ENCODE measurements around the gene PRDX2. TPM values are rescaled to one million over a fixed set of nuclear protein-coding genes. Genes with fewer than 3 reads are reported as not detected.

Gene PRDX2
- total and polyA plus RNA-seq, 10 of the 15 experiments (the other 5 are each of a cell fraction or from before 2014, with no cell fraction given) = 93.0 to 812 (median 344) TPM

- peak; percentile 71 for TF ChIP-seq USF1 (IDR thresholded peaks at IDR 0.05; ENCODE audit: borderline replicate concordance, extremely low read length, insufficient read depth, low read depth, low read length)
- TF ChIP-seq ESRRA (IDR thresholded peaks at IDR 0.05; ENCODE audit: low read length) = peak; percentile 14; the same call in 1 of the 2 replicates
- no peak for TF ChIP-seq ZNF274 (IDR thresholded peaks at IDR 0.05; ENCODE audit: insufficient read depth, insufficient read length)
- no peak for TF ChIP-seq JUND (IDR thresholded peaks at IDR 0.05; ENCODE audit: low read depth, low read length)
- peak; percentile 47; the same call in 1 of the 2 replicates for TF ChIP-seq SMARCA5 (IDR thresholded peaks at IDR 0.05)
- TF ChIP-seq ATF7 (IDR thresholded peaks at IDR 0.05; ENCODE audit: low read depth) = no peak
Observed at GRCh38 chr19:12792051-12792852, 9.3 kb downstream of the PRDX2 start (continued).

DNA sequence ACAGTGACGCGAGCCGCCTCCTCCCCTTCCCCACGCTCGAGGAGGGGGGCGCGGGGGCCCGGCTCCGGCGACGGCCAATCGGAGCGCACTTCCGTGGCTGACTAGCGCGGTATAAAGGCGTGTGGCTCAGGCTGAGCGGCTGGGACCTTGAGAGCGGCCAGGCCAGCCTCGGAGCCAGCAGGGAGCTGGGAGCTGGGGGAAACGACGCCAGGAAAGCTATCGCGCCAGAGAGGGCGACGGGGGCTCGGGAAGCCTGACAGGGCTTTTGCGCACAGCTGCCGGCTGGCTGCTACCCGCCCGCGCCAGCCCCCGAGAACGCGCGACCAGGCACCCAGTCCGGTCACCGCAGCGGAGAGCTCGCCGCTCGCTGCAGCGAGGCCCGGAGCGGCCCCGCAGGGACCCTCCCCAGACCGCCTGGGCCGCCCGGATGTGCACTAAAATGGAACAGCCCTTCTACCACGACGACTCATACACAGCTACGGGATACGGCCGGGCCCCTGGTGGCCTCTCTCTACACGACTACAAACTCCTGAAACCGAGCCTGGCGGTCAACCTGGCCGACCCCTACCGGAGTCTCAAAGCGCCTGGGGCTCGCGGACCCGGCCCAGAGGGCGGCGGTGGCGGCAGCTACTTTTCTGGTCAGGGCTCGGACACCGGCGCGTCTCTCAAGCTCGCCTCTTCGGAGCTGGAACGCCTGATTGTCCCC is 10.1 kb downstream of the PRDX2 start, which contains the start of gene JUNB:
TSS of gene JUNB (plus strand) at position 142 of the 706 bp plus-strand sequence. CDS start at position 428, 286 bp downstream.
- no peaks in the 10 kb centered on the region for H3K27me3 ChIP-seq (replicated peaks in 1 of 2; ENCODE audit: control insufficient read depth in 2 of 2, insufficient read depth in 2 of 2, low read length in 1 of 2)
- H3K79me2 ChIP-seq (ENCODE audit: control insufficient read depth, insufficient read depth, low read length) = peaks cover 42% of the 10 kb centered on the region
- RAD21 ChIA-PET (ENCODE audit: unreplicated experiment) = interaction anchor here (0.9 to 11.4 kb wide), 5 partner anchors 9 to 57 kb away, joined by 3 to 303 read pairs (median 4); partner anchors contain the start of genes HOOK2 and TRIR
- CTCF ChIA-PET = interaction anchor here (0.8 to 12.9 kb wide), 5 partner anchors 14 to 1410 kb away, joined by 4 to 537 read pairs (median 5); partner anchors contain the start of genes GET3 and HOOK2
- H3K4me1 ChIP-seq (ENCODE audit: control insufficient read depth, insufficient read depth, low read length) = peaks cover 44% of the 10 kb centered on the region
- H3K27ac ChIP-seq (ENCODE audit: control insufficient read depth, insufficient read depth) = peak within 1 kb of the TSS; percentile 99
- no peaks in the 10 kb centered on the region for H3K36me3 ChIP-seq (ENCODE audit: control insufficient read depth in 2 of 2, insufficient read depth in 2 of 2, low read length in 1 of 2)
- H3K9ac ChIP-seq (ENCODE audit: control insufficient read depth, insufficient read depth, low read length) = peak within 1 kb of the TSS; percentile 95
- H3K9me3 ChIP-seq (replicated peaks; ENCODE audit: control insufficient read depth, insufficient read depth, low read length) = no peaks in the 10 kb centered on the region; the same call in 2 of the 3 replicates
- H3K4me2 ChIP-seq (ENCODE audit: control insufficient read depth, insufficient read depth) = peak within 1 kb of the TSS; percentile 97
- BruUV-seq (replicated peaks) = TSS peak; percentile 87
- peak within 1 kb of the TSS; percentile 46; the same call in 1 of the 2 replicates for H2AFZ ChIP-seq (ENCODE audit: control insufficient read depth, low read depth, low read length)
- peak within 1 kb of the TSS; percentile 87 for H3K4me3 ChIP-seq
- DNase-seq (ENCODE audit: low read depth, low spot score) (peak; percentile 86), FAIRE-seq (no peak), ATAC-seq (peak; percentile 56)
- in situ Hi-C loops (cut with MboI) (no loop called here), intact Hi-C loops (cut with micrococcal nuclease; ENCODE audit: unreplicated experiment) (loop anchor here (1.0 kb wide), 1 partner anchor 13 kb away; no protein-coding TSS in a partner anchor)
- POLR2A ChIA-PET = interaction anchor here (0.6 to 8.2 kb wide), 10 partner anchors 9 to 1412 kb away, joined by 3 to 303 read pairs (median 5); partner anchors contain the start of genes GCDH, GET3, HOOK2 and RNASEH2A
- H4K20me1 ChIP-seq (ENCODE audit: control insufficient read depth, insufficient read depth) = no peaks in the 10 kb centered on the region
- under 1% methylated on average over 70 of the region's 73 CpGs for WGBS (ENCODE audit: insufficient coverage, insufficient replicate concordance, low lambda C conversion rate, missing lambda C conversion rate)
- SMC1A ChIA-PET (ENCODE audit: uncharacterized antibody, unreplicated experiment) = interaction anchor here (0.6 to 11.5 kb wide), 3 partner anchors 12 to 365 kb away, joined by 3 to 240 read pairs (median 3); no protein-coding TSS in a partner anchor
- TF ChIP-seq EGR1 (IDR thresholded peaks at IDR 0.05; ENCODE audit: borderline replicate concordance in 1 of 2, low read depth in 2 of 2, low read length in 2 of 2) (peak in 1 of 2 experiments; percentile 58; a peak in 2 of 3 replicates), IRF4 (IDR thresholded peaks at IDR 0.05; ENCODE audit: low read depth, low read length) (0 out of 2 replicates have a peak, but pooled peaks have one; percentile 22), HDGF (IDR thresholded peaks at IDR 0.05) (peak; percentile 19; the same call in 1 of the 2 replicates), ZNF217 (IDR thresholded peaks at IDR 0.05) (no peak), HSF1 (IDR thresholded peaks at IDR 0.05; ENCODE audit: low read depth, low read length) (no peak), BRCA1 (IDR thresholded peaks at IDR 0.05; ENCODE audit: low read depth, low read length) (no peak), ZNF687 (IDR thresholded peaks at IDR 0.05) (peak; percentile 100), SMAD5 (IDR thresholded peaks at IDR 0.05; ENCODE audit: low read depth) (peak; percentile 100)

Measured in GM12878 (cell line).